HepG2 (cell line): ENCODE results near the gene CDH13. TPM values are rescaled to one million over a fixed set of nuclear protein-coding genes. Genes with fewer than 3 reads are reported as not detected.

Source experiments
- ATAC-seq: fragments of 200-7000 bp; cut with Tn5 transposase; 3 replicates; pipeline ENCODE4 v1.9.1; 2020; ENCODE audit warnings: mild to moderate bottlenecking, moderate library complexity
- BruUV-seq: library from RNA; stranded (reverse); fragments of 400-500 nt; replicated peaks from 2 replicates; lab custom pipeline; 2021; lab: Mats Ljungman, UMichigan
- CTCF ChIA-PET: fragments of 300-600 bp; formaldehyde crosslinking; extraction: SDS; loops from one replicate; lab custom pipeline; 2021; ENCODE audit warnings: low total read pairs, inconsistent platforms, low intra/inter-chr PET ratio; lab: Yijun Ruan, JAX
- POLR2A ChIA-PET: fragments of 350-600 bp; sonication (Branson Sonifier 250); formaldehyde crosslinking; loops from one replicate; lab custom pipeline; 2020; ENCODE audit warnings: antibody characterized with exemption, inconsistent platforms; lab: Yijun Ruan, JAX
- DNase-seq: peaks from one replicate; pipeline ENCODE4 v3.0.0-alpha.2; 2015; ENCODE audit warnings: low spot score
- FAIRE-seq: peaks from 3 replicates; lab custom pipeline; 2011; peaks lifted over from hg19 to GRCh38; lab: Jason Lieb, UNC
- H2AFZ ChIP-seq: one replicate; pipeline ENCODE4 v1.6.1; 2011; ENCODE audit warnings: low read length, inconsistent platforms
- H3K27ac ChIP-seq: fragments of 300-600 bp; 3 replicates; pipeline ENCODE4 v1.8.0; 2011; ENCODE audit warnings: mixed run types, mild to moderate bottlenecking, mixed read lengths, low read length, inconsistent platforms; ENCODE audit not compliant: insufficient read depth; ENCODE audit errors: extremely low read length
- H3K27me3 ChIP-seq, 2 experiments: fragments of 200-600 bp in 1 of 2; 2 replicates in 1 of 2; 3 replicates in 1 of 2; pipeline versions ENCODE4 v1.6.0 to v1.8.0; 2011; ENCODE audit warnings: low read length in 2 of 2, mild to moderate bottlenecking in 2 of 2, moderate library complexity in 2 of 2, inconsistent platforms in 1 of 2; ENCODE audit not compliant: insufficient read depth in 2 of 2, control insufficient read depth in 1 of 2
- H3K36me3 ChIP-seq, 2 experiments: fragments of 200-600 bp in 1 of 2; replicated peaks in 1 of 2; 2 replicates in 1 of 2; 3 replicates in 1 of 2; pipeline versions ENCODE4 v1.5.1 to v1.8.0; 2011; ENCODE audit warnings: low read length in 2 of 2, inconsistent platforms in 1 of 2; ENCODE audit not compliant: insufficient read depth in 2 of 2, control insufficient read depth in 1 of 2
- H3K4me1 ChIP-seq: 2 replicates; pipeline ENCODE4 v1.5.1; 2012; ENCODE audit warnings: low read length, inconsistent platforms; ENCODE audit not compliant: insufficient read depth
- H3K4me2 ChIP-seq: 2 replicates; pipeline ENCODE4 v1.6.0; 2011; ENCODE audit warnings: low read depth, low read length, inconsistent platforms
- H3K4me3 ChIP-seq, 3 experiments: fragments of 200-600 bp in 1 of 3; sonication (generic), shearing (Covaris generic) in 1 of 3; replicated peaks in 1 of 3; 2 replicates each; pipeline ENCODE4 v1.5.1; 2011 to 2016; ENCODE audit warnings: low read length in 3 of 3, inconsistent platforms in 2 of 3, low read depth in 2 of 3, mild to moderate bottlenecking in 2 of 3, control low read depth in 1 of 3, mixed read lengths in 1 of 3; ENCODE audit not compliant: insufficient read depth in 1 of 3
- H3K79me2 ChIP-seq: one replicate; pipeline ENCODE4 v1.6.1; 2011; ENCODE audit warnings: low read length, inconsistent platforms; ENCODE audit not compliant: insufficient read depth
- H3K9ac ChIP-seq: 2 replicates; pipeline ENCODE4 v1.6.0; 2011; ENCODE audit warnings: mild to moderate bottlenecking, low read depth, low read length, inconsistent platforms; ENCODE audit not compliant: insufficient read depth
- H3K9me3 ChIP-seq: 2 replicates; pipeline ENCODE4 v1.5.1; 2012; ENCODE audit warnings: mild to moderate bottlenecking, low read length
- H4K20me1 ChIP-seq: 2 replicates; pipeline ENCODE4 v1.6.0; 2011; ENCODE audit warnings: inconsistent platforms, mild to moderate bottlenecking, low read length, moderate library complexity; ENCODE audit not compliant: insufficient read depth
- FOXP1 ChIP-seq, 2 experiments: fragments of 450-650 bp in 1 of 2; IDR thresholded peaks; 2 replicates each; pipeline ENCODE4 v1.6.1; 2017 to 2018; ENCODE audit warnings: antibody characterized with exemption in 1 of 2
- JARID2 ChIP-seq: sonication (generic); formaldehyde crosslinking; IDR thresholded peaks from 2 replicates; pipeline ENCODE4 v1.8.1; 2023; ENCODE audit warnings: missing genetic modification reagents, inconsistent platforms; ENCODE audit not compliant: insufficient replicate concordance
- KMT2A ChIP-seq: sonication (generic); formaldehyde crosslinking; IDR thresholded peaks from 2 replicates; pipeline ENCODE4 v1.4.0; 2020; ENCODE audit warnings: missing genetic modification reagents
- PRMT3 ChIP-seq: sonication (generic); formaldehyde crosslinking; IDR thresholded peaks from 2 replicates; pipeline ENCODE4 v1.8.1; 2022; ENCODE audit warnings: low read depth, mild to moderate bottlenecking, moderate library complexity, missing genetic modification reagents, borderline replicate concordance
- RERE ChIP-seq: IDR thresholded peaks from 2 replicates; pipeline ENCODE4 v1.6.1; 2016; ENCODE audit warnings: low read depth, missing genetic modification reagents, missing compliant biosample characterization
- ZBED4 ChIP-seq: sonication (generic); formaldehyde crosslinking; IDR thresholded peaks from 2 replicates; pipeline ENCODE4 v1.4.0; 2020; ENCODE audit warnings: missing genetic modification reagents, borderline replicate concordance
- ZFX ChIP-seq: sonication (generic); formaldehyde crosslinking; IDR thresholded peaks from 2 replicates; pipeline ENCODE4 v1.4.0; 2020; ENCODE audit warnings: mild to moderate bottlenecking, low read depth, missing genetic modification reagents, moderate library complexity
- ZNF512B ChIP-seq: sonication (generic); formaldehyde crosslinking; IDR thresholded peaks from 2 replicates; pipeline ENCODE4 v1.5.1; 2020; ENCODE audit warnings: missing genetic modification reagents, mild to moderate bottlenecking, borderline replicate concordance
- ZNF691 ChIP-seq: sonication (generic); formaldehyde crosslinking; IDR thresholded peaks from 2 replicates; pipeline ENCODE4 v1.4.0; 2020; ENCODE audit warnings: missing genetic modification reagents, low read depth, mild to moderate bottlenecking, borderline replicate concordance
- ZNF782 ChIP-seq: sonication (generic); formaldehyde crosslinking; IDR thresholded peaks from 2 replicates; pipeline ENCODE4 v1.4.0; 2020; ENCODE audit warnings: missing genetic modification reagents, mild to moderate bottlenecking, borderline replicate concordance
- ZSCAN30 ChIP-seq: sonication (generic); formaldehyde crosslinking; IDR thresholded peaks from 2 replicates; pipeline ENCODE4 v1.5.0; 2020; ENCODE audit warnings: mild to moderate bottlenecking, missing genetic modification reagents
- WGBS: methylation state at CpG from one replicate; pipeline ENCODE4 v1.1.6; 2017; ENCODE audit warnings: low lambda C conversion rate; 5-methylcytosine and 5-hydroxymethylcytosine counted together
- in situ Hi-C: cut with HindIII; loops from 2 replicates; pipeline ENCODE4 v1.10.0; 2017; ENCODE audit warnings: low pct_unique_long_range_greater_than_20kb; ENCODE audit not compliant: extremely low pct_ligation_motif_present
- intact Hi-C: fragments of 100-400 bp; cut with micrococcal nuclease; formaldehyde crosslinking; loops from one replicate; pipeline ENCODE4 v1.10.0; 2022; ENCODE audit not compliant: unreplicated experiment
- polyA plus RNA-seq, 8 experiments: library from polyadenylated mRNA; depleted of rRNA in 3 of 8; stranded (reverse) in 7 of 8; unstranded in 1 of 8; fragments of >200 nt; fragmentation: Illumina TruSeq in 4 of 8; extraction: Trizol in 4 of 8; gene quantifications; 2 replicates each; pipeline versions ENCODE4 v1.2.1 to v1.2.3, GENCODE V29; 2011 to 2016; ENCODE audit warnings: low read depth in 4 of 8, missing spikeins in 1 of 8, mixed read lengths in 1 of 8; ENCODE audit not compliant: insufficient read depth in 1 of 8
- total RNA-seq, 5 experiments: library from RNA; depleted of rRNA; stranded (reverse); fragments of >200 nt; fragmentation: Illumina TruSeq; extraction: Trizol; gene quantifications; 2 replicates each; pipeline ENCODE4 v1.2.3, GENCODE V29; 2016; ENCODE audit warnings: low read depth in 1 of 5

CDH13 gene
- total and polyA plus RNA-seq, 2 of the 13 experiments (the other 11 are each of a cell fraction or from before 2014, with no cell fraction given), result not detected

DNA sequence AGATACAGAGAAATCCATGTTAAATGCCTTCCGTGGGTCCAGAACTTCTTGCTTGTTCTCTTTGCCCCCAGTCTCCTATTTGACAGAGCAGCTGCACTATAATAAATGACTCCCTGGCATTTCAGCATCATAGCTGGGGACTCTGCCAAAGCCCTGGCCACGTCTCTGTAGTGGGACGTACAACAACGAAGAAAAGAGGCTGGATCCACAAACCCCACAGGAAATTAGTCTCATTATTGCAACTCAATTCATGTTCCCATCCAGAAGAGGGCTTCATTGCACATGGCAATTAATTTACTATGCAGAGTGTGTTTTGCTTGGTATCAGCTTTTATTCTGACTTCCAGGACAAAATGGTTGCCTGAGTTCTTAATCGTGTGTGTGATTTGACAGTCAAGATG lies 121.3 kb downstream of the CDH13 start:
- Histone ChIP-seq H3K9ac (no peak overlapping the region), H4K20me1 (no peaks in the 10 kb centered on the region), H3K9me3 (no peaks in the 10 kb centered on the region), H3K36me3 (no peaks in the 10 kb centered on the region), H3K79me2 (no peaks in the 10 kb centered on the region), H3K27ac (no peak overlapping the region), H2AFZ (no peak overlapping the region), H3K27me3 (no peaks in the 10 kb centered on the region), H3K4me1 (no peaks in the 10 kb centered on the region), H3K4me2 (no peak overlapping the region), H3K4me3 (no peak overlapping the region)
- 2% methylated on average over 5 of the region's 5 CpGs for WGBS
- DNase-seq (no peak), FAIRE-seq (no peak), ATAC-seq (no peak)
- POLR2A ChIA-PET, result no interaction called here
- BruUV-seq, result no TSS peak
- intact Hi-C loops, result no loop called here
- in situ Hi-C loops, result no loop called here
- CTCF ChIA-PET, result no interaction called here
- no peak for TF ChIP-seq ZNF782 (CRISPR knock-in tag)
- no peak for TF ChIP-seq RERE (CRISPR knock-in tag)
- no peak for TF ChIP-seq ZNF691 (CRISPR knock-in tag)
- no peak for TF ChIP-seq FOXP1 (IDR thresholded peaks at IDR 0.05)
- TF ChIP-seq FOXP1 (CRISPR knock-in tag; IDR thresholded peaks at IDR 0.05), result no peak
- TF ChIP-seq ZSCAN30 (CRISPR knock-in tag), result no peak
- TF ChIP-seq KMT2A, result no peak
- TF ChIP-seq ZNF512B (CRISPR knock-in tag), result no peak
- TF ChIP-seq ZFX (CRISPR knock-in tag), result no peak
- TF ChIP-seq JARID2, result no peak
- no peak for TF ChIP-seq PRMT3 (CRISPR knock-in tag)
- no peak for TF ChIP-seq ZBED4 (CRISPR knock-in tag)
